HG03442 (cell line): Measurements from ENCODE around the gene C17orf58.
"Not testable (repeated sequence)": the region's sequence is repeated elsewhere in the genome, so short reads cannot be mapped to it uniquely, and the experiment has no call there.

Experiments
- ATAC-seq: cut with Tn5 transposase; IDR thresholded peaks from one replicate; pipeline ENCODE4 v1.9.1; 2021; ENCODE audit warnings: mild to moderate bottlenecking, moderate library complexity; ENCODE audit not compliant: unreplicated experiment

Gene C17orf58

DNA sequence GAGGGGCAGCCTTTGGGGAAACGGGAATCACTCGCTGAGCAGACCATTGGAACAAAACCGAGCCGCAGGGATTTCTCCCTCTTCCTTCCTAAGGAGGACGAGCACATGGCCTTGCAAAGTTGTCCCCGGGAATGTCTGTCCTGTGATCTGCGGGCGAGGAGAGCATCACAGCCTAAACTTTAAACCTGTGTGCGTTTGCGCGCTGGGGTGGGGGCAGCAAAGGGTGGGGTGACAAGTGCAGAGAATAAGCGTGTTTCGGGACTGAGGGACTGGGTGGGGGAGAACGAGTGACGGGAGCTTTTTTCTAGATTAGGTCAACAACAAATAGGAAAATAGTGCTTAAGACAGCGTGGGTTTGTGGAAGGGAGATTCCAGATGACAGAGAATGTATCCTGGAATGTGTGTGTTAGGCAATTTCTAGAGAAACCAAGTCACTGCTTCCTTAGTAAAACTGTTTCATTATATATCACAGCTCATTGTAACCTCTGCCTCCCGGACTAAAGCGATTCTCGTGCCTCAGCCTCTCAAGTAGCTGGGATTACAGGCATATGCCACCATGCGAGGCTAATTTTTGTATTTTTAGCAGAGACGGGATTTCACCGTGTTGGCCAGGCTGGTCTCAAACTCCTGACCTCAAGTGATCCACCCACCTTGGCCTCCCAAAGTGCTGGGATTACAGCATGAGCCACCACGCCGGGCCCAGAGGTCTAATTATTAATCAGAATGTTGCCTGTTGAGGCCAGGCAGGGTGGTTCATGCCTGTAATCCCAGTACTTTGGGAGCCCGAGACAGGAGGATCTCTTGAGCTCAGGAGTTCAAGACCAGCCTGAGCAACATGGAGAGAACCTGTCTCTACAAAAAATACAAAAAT, at the start of gene C17orf58:
TSS of gene C17orf58 (minus strand) at position 169 of the 871 bp plus-strand sequence. CDS start 271 bp downstream, outside the sequence.
- not testable (repeated sequence) for ATAC-seq

DNA sequence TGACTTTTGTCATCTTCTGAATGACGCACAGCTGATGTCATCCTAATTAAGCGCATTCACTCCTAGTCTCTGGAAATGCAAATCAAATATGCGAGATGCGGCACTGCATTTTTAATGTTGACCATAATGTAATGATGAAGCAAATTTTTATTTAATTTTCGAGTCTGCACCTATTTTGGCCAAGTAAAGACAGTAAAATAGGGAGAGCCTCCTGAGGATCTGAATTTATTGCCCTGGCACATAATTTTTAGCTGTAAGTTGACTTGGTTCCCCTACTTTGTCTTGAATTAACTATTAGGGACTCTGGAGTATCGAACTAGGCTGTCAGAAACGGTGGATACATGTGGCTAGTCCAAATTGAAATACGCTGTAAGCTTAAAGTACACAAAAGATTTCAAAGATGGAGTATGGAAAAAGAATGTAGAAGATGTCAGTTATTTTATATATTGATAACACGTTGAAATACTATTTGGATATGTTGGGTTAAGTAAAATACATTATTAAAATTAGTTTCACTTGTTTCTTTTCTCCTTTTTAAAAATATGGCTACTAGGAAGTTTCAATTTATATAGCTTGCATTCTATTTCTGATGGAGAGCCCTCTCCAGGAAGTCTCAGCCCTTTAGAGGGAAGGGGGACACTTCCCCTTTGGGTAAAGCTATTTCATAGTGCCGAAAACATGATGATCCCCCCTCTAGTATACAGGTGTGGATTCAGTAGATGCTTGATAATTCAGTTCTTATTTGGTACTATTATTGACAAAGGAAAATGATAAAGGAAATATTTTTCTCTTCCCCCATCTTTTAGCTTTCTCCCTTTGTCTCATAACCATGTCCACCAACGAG, 40.3 kb upstream of the C17orf58 start:
- ATAC-seq: no peak

DNA sequence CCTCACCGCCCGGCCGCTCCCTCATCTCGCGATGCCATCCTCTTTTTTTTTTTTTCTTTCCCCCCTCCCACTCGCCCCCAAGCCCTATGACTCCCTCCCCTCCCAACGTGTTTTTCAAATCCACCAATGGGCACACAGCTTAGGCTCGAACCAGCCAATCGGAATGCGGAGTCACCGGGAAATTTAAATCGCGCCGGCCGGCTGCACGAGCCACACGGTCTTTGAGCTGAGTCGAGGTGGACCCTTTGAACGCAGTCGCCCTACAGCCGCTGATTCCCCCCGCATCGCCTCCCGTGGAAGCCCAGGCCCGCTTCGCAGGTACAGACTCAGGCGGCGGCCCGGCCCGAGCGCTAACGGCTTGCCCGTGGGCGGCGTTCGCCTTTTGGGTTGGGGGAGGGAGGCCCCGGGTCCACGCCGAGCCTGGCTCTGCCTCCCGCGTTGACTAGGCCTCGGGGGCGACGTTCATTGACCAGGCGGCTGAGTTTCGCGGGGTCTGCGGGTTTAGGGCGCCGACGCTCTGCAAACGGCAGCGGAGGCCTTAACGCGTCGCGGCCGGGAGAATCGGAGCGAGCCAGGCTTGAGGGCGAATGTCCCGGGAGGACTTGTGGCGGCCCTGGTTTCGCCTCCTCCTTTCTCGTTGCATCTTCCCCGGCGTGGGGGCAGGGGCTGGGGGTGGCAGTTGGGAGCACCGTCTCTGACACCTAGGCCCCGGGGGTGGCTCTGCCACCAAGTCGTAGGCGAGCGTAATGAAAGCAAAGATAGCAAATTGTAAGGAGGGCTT, 39.4 kb upstream of the C17orf58 start, which contains the start of gene KPNA2:
TSS of gene KPNA2 (plus strand) at position 213 of the 781 bp plus-strand sequence. CDS start 1,398 bp downstream, outside the sequence.
- peak; percentile 82 for ATAC-seq

DNA sequence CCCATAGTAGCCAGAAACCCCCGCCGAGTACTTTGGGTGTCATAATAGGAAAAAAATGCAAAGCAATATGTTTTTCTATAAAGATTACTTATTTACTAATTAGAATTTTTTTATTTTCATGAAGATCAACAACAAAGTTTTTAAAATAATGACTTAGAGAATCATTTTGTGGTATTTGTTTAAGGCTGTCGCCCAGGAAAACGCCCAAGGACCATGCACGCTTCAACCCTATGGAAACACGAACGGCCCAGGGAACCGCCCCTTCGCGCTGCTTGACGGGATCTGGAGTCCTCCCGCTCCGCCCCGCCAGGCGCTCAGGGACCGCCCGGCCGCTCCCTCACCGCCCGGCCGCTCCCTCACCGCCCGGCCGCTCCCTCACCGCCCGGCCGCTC, 38.9 kb upstream of the C17orf58 start:
- peak; percentile 92 for ATAC-seq

DNA sequence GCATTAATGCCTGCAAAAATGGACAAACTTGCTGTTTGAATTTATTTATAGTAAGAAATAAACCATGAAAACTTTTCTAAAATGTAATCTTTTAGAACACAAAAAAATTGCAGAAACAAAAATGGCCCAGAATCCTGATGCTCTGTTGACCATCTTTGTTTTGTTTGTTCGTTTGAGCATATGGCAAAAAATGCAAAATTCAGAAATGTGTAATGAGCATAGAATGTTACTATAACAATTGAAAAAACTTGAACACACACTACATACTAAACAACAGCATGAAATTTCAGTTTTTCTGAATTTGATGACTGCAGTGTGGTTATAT, 38.1 kb upstream of the C17orf58 start:
- no peak for ATAC-seq

DNA sequence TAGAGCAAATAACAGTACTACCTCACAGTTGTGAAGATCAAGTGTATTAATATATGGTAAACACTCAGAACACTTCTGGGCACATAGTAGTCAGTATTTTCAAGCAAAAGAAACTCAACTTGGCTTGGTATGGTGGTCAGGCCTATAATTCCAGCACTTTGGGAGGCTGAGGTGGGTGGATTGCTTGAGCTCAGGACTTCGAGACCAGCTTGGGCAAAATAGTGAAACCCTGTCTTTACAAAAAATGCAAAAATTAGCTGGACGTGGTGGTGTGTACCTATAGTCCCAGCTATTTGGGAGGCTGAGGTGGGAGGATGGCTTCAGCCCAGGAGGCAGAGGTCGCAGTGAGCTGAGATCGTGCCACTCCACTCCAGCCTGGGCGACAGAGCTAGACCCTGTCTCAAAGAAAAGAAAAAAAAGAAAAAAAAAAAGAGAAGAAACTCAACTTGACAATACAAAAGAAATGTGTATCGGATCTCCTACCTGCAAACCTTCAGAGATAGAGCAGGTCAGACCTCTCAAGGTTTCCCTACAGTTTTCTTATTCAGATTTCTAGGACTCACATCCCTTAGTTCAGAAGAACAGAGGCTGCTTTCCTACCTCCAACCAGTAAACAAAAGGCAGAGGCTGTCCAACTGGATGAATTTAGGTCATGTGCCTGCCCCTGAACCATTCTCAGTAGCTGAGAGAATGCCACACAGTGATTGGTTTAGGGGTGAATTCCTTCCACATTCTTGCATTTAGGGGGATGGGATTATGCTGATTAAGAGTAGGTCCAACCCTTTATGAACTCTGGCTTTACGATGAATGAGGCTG, 37.6 kb upstream of the C17orf58 start:
- no peak for ATAC-seq

DNA sequence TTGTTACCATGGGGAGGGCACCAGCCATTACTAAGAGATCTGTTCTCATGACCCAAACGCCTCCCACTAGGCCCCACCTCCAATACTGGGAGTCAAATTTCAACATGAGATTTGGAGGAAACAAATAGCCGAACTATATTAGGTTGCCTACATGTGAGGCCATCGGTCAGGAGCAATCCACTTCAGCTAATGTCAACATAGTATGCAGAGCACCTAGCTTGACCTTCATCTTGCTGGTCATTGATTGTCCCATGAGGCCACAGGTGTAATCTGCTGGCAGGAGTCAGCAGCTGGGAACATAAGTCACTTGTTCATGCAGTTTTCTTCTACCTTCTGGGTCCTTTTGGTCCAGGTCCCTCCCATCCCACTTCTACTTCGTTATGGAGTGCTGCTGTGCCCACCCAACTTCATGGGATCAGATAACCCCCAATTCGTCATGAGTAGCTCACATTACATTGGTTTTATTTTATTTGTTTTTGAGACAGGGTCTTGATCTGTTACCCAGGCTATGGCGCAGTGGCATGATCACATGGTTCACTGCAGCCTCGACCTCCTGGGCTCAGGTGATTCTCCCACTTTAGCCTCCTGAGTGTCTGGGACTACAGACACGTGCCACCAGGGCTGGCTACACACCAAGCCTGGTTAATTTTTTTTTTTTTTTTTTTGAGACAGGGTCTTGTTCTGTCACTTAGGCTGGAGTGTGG, 33.4 kb upstream of the C17orf58 start:
- no peak for ATAC-seq

DNA sequence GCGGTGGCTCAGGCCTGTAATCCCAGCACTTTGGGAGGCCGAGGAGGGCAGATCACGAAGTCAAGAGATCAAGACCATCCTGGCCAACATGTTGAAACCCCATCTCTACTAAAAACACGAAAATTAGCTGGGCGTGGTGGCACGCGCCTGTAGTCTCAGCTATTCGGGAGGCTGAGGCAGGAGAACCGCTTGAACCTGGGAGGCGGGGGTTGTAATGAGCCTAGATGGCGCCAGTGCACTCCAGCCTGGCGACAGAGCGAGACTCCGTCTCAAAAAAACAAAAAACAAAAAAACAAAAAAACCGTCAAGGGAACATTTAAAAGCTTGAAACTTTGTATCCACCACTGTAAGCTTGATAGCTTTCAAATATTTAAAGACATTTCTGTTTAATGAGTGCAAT, 26.3 kb upstream of the C17orf58 start:
- not testable (repeated sequence) for ATAC-seq

DNA sequence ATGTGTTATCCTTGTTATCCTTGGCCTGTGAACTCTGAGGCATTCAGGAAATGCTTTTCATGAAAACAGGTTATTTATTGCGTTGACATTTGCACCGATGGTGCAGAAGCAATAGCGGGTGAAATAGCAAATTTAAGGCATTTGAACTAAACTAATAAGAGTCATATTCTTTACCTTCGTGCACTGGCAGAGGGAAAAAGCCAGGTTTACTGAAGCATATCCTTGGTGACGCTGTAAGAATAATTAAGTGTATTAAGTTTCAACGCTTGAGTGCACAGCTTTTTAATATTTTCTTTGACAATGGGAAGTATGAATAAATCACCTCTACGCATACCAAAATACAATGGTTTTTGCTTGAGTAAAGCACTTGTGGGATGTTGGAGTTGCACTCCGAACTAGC, 25.7 kb upstream of the C17orf58 start:
- no peak for ATAC-seq

DNA sequence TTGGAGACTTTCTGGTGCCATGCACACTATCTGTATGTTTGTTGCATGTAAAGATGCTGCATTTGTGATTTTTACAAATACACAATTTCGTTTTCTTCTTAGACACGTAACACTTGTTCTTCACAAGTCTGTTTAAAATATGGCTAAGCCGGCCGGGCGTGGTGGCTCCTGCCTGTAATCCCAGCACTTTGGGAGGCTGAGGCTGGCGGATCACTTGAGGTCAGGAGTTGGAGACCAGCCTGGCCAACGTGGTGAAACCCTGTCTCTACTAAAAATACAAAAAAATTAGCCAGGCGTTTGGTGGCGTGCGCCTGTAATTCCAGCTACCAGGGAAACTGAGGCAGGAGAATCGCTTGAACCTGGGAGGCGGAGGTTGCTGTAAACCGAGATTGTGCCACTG, 24.5 kb upstream of the C17orf58 start:
- ATAC-seq: not testable (repeated sequence)

DNA sequence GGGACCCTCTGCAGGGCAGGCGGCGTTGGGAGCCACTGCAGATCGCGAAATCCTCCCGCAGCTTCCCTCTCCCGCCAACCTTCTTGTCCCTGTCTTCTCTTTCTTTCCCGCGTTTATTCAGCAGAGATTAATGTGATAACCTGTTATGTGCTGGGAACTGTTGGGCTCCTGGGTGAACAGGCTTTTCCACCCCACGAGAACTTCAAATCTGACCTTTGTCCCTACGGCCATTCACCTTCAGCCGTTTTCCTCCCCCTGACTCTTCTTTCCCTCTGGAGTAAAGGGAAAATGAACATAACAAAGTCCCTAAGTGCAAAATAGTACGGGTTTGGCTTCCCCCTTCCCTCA, 24.1 kb upstream of the C17orf58 start:
- ATAC-seq: no peak

DNA sequence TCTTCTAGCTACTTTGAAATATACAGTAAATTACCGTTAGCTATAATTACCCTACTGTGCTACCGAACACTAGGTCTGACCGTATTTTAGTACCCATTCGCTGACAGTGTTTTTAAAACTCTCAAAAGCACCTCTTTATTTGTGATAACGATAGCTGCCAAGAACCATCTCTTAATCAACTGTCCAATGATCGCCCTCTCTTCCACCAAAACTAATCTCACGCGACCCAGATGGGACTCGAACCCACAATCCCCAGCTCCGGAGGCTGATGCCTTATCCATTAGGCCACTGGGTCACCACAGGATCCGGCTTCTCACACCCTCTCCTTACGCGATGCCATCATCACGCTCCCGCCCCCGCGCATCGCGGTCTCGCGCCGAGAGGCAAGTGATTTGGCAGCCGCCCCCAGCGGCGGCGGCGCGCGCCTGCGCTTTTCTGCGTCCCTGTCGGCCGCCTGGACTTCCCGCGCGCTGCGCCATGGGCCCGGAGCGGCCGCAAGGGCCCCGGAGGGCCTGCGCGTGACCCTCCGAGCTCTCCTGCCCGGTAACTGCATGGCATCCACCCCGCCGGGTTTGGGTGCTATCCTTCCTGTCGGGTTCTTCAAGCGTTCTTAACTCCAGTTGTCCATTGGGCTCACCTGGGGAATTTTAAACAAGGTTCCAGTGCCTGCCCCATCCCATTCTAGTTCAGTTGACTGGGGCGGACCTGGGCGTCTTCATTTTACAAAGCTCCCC, 23.6 kb upstream of the C17orf58 start:
- ATAC-seq: peak; percentile 94

DNA sequence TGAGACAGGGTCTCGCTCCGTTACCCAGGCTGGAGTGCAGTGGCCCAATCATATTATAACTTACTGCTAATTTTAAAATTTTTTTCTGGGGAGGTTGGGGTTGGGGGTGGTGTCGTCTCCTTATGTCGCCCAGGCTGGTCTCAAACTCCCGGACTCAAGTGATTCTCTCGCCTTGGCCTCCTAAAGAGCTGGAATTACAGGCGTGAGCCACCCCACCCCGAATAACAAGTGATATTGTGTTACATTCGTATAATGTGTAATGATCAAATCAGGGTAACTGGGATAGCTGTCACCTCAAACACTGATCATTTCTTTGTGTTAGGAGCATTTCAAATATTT, 23.0 kb upstream of the C17orf58 start:
- no peak for ATAC-seq

DNA sequence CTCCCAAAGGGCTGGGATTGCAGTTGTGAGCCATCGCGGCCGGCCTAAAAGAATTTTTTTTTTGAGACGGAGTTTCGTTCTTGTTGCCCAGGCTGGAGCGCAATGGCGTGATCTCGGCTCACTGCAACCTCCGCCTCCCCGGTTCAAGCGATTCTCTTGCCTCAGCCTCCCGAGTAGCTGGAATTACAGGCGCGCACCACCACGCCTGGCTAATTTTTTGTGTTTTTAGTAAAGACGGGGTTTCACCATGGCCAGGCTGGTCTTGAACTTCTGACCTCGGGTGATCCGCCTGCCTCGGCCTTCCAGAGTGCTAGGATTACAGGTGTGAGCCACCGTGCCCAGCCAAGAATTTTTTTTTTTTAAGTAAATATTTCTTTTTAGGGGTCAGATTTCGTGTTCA, 22.2 kb upstream of the C17orf58 start:
- not testable (repeated sequence) for ATAC-seq

DNA sequence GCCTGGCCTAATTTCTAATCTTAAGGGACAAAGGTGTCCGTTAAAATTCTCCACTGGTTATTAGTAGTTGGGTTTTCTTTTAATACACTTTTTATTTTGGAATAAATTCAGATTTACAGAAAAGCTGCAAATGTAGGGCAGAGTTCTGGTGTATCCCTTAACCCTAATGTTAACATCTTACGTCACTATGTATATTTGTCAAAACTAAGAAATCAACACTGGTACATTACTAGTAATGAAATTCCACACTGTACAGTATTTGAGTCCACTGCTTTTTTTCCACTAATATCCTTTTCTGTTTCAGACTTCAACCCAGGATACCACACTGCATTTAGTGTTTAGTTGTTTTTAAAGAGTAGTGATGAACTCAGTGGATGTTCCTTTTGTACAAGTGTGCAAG, 20.6 kb upstream of the C17orf58 start:
- no peak for ATAC-seq

DNA sequence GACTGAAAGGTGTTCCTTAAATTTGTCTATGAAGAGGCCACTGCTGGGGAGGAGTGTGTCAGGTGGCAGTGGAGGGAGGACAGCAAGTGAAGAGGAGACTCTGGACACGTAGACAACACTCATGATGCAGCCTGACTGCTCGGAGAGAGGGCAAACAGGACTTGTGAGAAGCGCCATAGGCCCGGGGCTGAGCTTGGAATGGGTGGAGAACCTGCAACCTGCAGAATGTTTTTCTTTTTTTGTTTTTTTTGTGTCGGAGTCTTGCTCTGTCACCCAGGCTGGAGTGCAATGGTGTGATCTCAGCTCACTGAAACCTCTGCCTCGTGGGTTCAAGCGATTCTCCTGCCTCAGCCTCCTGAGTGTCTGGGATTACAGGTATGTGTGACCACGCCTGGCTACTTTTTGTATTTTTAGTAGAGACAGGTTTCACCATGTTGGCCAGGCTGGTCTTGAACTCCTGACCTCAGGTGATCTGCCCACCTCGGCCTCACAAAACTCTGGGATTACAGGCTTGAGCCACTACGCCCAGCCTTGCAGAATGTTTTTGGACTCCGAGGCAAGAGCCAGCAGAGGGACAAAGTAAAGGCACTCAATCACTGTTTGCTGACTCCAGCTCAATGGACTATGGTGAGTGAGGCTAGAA, 18.9 kb upstream of the C17orf58 start:
- ATAC-seq: no peak

DNA sequence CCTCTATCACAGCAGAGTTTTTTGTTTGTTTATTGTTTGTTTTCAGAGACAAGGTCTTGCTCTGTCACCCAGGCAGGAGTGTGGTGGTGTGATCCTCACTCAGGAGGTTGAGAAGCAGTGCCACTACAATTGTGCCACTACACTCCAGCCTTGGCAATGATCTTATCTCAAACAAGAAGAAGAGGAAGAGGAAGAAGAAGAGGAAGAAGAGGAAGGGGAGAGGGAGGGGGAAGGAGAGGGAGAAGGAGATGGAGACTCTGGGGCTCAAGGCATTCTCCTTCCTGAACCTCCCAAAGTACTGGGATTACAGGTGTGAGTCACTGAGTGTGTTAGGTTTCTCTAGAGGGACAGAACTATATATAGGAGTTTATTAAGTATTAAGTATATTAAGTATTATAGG, 17.1 kb upstream of the C17orf58 start:
- ATAC-seq: no peak

DNA sequence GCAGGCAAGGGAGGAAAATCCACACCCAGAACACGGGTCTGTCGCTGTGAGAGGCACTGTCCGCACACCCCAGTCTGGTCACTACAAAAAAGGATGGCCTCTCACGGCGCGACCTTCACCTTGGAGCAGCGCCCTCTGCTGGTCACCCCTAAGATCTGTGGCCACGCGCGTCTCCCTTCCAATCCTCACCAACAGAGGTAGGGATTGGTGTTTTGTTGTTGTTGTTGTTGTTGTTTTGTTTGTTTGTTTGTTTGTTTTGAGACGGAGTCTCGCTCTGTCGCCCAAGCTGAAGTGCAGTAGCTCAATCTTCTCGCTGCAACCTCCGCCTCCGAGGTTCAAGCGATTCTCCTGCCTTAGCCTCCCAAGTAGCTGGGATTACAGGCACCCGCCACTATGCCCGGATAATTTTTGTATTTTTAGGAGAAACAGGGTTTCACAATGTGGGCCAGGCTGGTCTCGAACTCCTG, 15.0 kb upstream of the C17orf58 start:
- ATAC-seq: peak; percentile 76

DNA sequence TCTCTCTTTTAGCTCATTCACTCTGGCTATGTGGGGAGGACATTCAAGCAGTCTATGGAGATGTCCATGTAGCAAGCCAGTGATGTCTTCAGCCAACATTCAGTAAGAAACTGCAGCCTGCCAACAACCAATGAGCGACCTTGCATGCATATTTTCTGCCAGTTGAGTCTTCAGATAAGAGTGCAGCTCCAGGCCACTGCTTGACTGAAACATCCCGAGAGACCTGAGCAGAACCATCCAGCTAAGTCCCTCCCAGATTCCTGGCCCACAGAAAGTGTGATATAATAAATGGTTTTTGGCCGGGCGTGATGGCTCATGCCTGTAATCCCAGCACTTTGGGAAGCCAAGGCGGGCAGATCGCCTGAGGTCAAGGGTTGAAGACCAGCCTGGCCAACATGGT, 10.5 kb upstream of the C17orf58 start:
- ATAC-seq: no peak
